ENCODE measurements around the gene UBE2N. TPM values are rescaled to one million over a fixed set of nuclear protein-coding genes. Genes with fewer than 3 reads are reported as not detected.
"Not testable (repeated sequence)": the region's sequence is repeated elsewhere in the genome, so short reads cannot be mapped to it uniquely, and the experiment has no call there.

The UBE2N gene
- total RNA-seq, 8 experiments from 2014 or later: 62.2 to 129 (median 101) TPM

GRCh38 chr12:93440043-93440835, 1.5 kb downstream of the UBE2N start:
- Histone ChIP-seq H3K27ac (no peak overlapping the region), H3K4me1 (replicated peaks in 1 of 2) (peaks cover 11 to 15% of the 10 kb centered on the region in 2 donors), H3K4me3 (peak overlapping the region; percentile 80 to 97 (median 87))
- in situ Hi-C loops (cut with MboI; ENCODE audit: low pct_unique_long_range_greater_than_20kb in 2 of 9, low sequenced_read_pairs in 9 of 9, unreplicated experiment in 9 of 9): no loop called here
- ATAC-seq (replicated peaks in 6 of 8): no peak
- WGBS, 10 experiments: 3 to 71% (median 16%) methylated on average over 1 to 12 of the region's 12 CpGs

- no peak overlapping the region for H3K4me3 ChIP-seq
- in situ Hi-C loops (cut with MboI; ENCODE audit: low pct_unique_long_range_greater_than_20kb in 2 of 9, low sequenced_read_pairs in 9 of 9, unreplicated experiment in 9 of 9): no loop called here
- peaks cover 11 to 14% of the 10 kb centered on the region in 2 donors for H3K4me1 ChIP-seq (replicated peaks in 1 of 2)
- 70 to 100% (median 93%) methylated on average over 1 to 3 of the region's 3 CpGs; no CpG with 5 or more reads in 1 of the 10 experiments for WGBS, 10 experiments
- ATAC-seq (replicated peaks in 6 of 8): no peak
- H3K27ac ChIP-seq: no peak overlapping the region
Measured at GRCh38 chr12:93438266-93439050, 3.3 kb downstream of the UBE2N start.

DNA sequence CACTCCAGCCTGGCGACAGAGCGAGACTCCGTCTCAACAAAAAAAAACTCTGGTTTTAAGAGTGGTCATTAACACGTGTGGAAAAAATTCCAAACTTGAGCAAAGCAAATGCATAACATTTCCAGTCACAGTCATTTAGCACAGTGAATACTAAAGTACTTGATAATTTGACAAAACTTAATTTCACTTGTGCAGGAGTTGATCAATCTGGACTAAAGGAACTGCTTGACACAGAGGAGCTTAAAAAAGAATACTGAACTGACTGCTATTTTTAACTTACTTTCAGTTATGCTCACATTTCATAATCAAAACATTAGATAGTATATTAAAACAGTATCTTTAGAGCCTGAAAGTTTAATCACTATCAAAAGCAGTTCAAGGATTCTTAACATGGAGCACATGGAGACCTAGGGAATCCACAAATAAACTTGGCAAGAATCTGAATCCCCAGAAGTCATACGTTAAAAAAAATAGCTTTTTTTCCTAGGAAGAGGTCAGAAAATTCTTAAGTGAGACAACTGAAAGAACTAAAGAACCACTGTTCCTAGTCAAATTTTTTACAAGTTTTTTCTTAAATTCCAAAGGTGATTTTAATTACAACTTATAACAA, 7.4 kb downstream of the UBE2N start:
- no peak for ATAC-seq (replicated peaks in 6 of 8)
- in situ Hi-C loops (cut with MboI; ENCODE audit: low pct_unique_long_range_greater_than_20kb in 2 of 9, low sequenced_read_pairs in 9 of 9, unreplicated experiment in 9 of 9): no loop called here
- no peak overlapping the region for H3K27ac ChIP-seq
- H3K4me3 ChIP-seq: no peak overlapping the region
- WGBS, 10 experiments: 0 to 100% (median 83%) methylated on average over 1 to 4 of the region's 5 CpGs; no CpG with 5 or more reads in 1 of the 10 experiments
- H3K4me1 ChIP-seq (replicated peaks in 1 of 2): no peaks in the 10 kb centered on the region

- H3K27ac ChIP-seq; H3K4me1 ChIP-seq (replicated peaks in 1 of 2); ATAC-seq (replicated peaks in 6 of 8); in situ Hi-C loops (cut with MboI; ENCODE audit: low pct_unique_long_range_greater_than_20kb in 2 of 9, low sequenced_read_pairs in 9 of 9, unreplicated experiment in 9 of 9); H3K4me3 ChIP-seq: not testable (repeated sequence)
- WGBS, 10 experiments: 87 to 100% (median 100%) methylated on average over 2 to 4 of the region's 6 CpGs; no CpG with 5 or more reads in 1 of the 10 experiments
Measured at GRCh38 chr12:93432031-93432430, 9.7 kb downstream of the UBE2N start.

DNA sequence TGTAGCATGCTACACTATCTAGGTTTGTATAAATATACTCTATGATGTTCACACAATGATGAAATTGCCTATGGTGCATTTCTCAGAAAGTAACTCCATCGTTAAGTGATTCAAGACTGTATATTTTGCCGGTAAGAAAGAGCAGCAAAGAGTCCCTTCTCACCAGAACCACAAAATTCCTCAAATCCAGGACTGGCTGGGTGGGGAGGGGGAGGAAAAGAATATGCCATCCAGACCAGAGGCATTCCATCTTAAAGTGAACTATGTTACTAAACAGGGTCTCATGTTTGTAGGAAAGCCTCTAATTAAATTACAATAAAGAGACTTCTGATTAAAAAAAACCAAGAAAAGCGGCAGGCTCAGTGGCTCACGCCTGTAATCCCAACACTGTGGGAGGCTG, 11.5 kb downstream of the UBE2N start:
- H3K27ac ChIP-seq: no peak overlapping the region
- in situ Hi-C loops (cut with MboI; ENCODE audit: low pct_unique_long_range_greater_than_20kb in 2 of 9, low sequenced_read_pairs in 9 of 9, unreplicated experiment in 9 of 9): no loop called here
- WGBS, 10 experiments: 0 to 100% (median 80%) methylated on average over 1 to 2 of the region's 4 CpGs; no CpG with 5 or more reads in 3 of the 10 experiments
- H3K4me1 ChIP-seq (replicated peaks in 1 of 2): no peaks in the 10 kb centered on the region
- no peak overlapping the region for H3K4me3 ChIP-seq
- ATAC-seq (replicated peaks in 6 of 8): no peak

GRCh38 chr12:93429852-93430251, 11.9 kb downstream of the UBE2N start:
- 50 to 100% (median 100%) methylated on average over 1 of the region's 1 CpG; no CpG with 5 or more reads in 1 of the 10 experiments for WGBS, 10 experiments
- ATAC-seq (replicated peaks in 6 of 8): no peak
- no peaks in the 10 kb centered on the region for H3K4me1 ChIP-seq (replicated peaks in 1 of 2)
- in situ Hi-C loops (cut with MboI; ENCODE audit: low pct_unique_long_range_greater_than_20kb in 2 of 9, low sequenced_read_pairs in 9 of 9, unreplicated experiment in 9 of 9): no loop called here
- H3K4me3 ChIP-seq: no peak overlapping the region
- H3K27ac ChIP-seq: no peak overlapping the region

DNA sequence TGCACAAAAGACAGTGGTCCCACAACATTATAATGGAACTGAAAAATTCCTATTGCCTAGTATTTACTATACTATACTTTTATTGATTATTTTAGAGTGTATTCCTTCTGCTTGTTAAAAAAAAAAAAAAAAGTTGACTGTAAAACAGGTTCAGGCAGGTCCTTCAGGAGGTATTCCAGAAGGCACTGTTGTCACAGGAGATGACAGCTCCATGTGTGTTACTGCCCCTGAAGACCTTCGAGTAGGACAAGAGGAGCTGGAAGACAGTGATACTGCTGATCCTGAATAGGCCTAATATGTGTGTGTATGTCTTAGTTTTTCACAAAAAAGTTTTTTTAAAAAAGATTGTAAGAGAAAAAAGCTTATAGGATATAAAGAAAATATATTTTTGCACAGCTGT, 12.3 kb downstream of the UBE2N start:
- 50 to 100% (median 88%) methylated on average over 1 of the region's 1 CpG; no CpG with 5 or more reads in 5 of the 10 experiments for WGBS, 10 experiments
- in situ Hi-C loops (cut with MboI; ENCODE audit: low pct_unique_long_range_greater_than_20kb in 2 of 9, low sequenced_read_pairs in 9 of 9, unreplicated experiment in 9 of 9): no loop called here

GRCh38 chr12:93427779-93428564, 13.8 kb downstream of the UBE2N start:
- in situ Hi-C loops (cut with MboI; ENCODE audit: low pct_unique_long_range_greater_than_20kb in 2 of 9, low sequenced_read_pairs in 9 of 9, unreplicated experiment in 9 of 9): no loop called here
- Histone ChIP-seq H3K27ac (no peak overlapping the region), H3K4me1 (replicated peaks in 1 of 2) (peaks cover 0 to 10% of the 10 kb centered on the region in 2 donors), H3K4me3 (no peak overlapping the region)
- ATAC-seq (replicated peaks in 6 of 8): no peak
- 51 to 100% (median 98%) methylated on average over 1 to 4 of the region's 5 CpGs for WGBS, 10 experiments

More for the DNA sequence above, 12.3 kb downstream of the UBE2N start:
- no peak for ATAC-seq (replicated peaks in 6 of 8)
- Histone ChIP-seq H3K4me1 (replicated peaks in 1 of 2) (peaks cover 0 to under 1% of the 10 kb centered on the region in 2 donors), H3K4me3 (no peak overlapping the region), H3K27ac (no peak overlapping the region)

- WGBS, 10 experiments: 0 to 89% (median 75%) methylated on average over 1 of the region's 1 CpG; no CpG with 5 or more reads in 2 of the 10 experiments
- in situ Hi-C loops (cut with MboI; ENCODE audit: low pct_unique_long_range_greater_than_20kb in 2 of 9, low sequenced_read_pairs in 9 of 9, unreplicated experiment in 9 of 9): no loop called here
- H3K27ac ChIP-seq: no peak overlapping the region
- H3K4me3 ChIP-seq: no peak overlapping the region
- ATAC-seq (replicated peaks in 6 of 8): no peak
- peaks cover 0 to 10% of the 10 kb centered on the region in 2 donors for H3K4me1 ChIP-seq (replicated peaks in 1 of 2)
Measured at GRCh38 chr12:93426412-93426805, 15.3 kb downstream of the UBE2N start.

DNA sequence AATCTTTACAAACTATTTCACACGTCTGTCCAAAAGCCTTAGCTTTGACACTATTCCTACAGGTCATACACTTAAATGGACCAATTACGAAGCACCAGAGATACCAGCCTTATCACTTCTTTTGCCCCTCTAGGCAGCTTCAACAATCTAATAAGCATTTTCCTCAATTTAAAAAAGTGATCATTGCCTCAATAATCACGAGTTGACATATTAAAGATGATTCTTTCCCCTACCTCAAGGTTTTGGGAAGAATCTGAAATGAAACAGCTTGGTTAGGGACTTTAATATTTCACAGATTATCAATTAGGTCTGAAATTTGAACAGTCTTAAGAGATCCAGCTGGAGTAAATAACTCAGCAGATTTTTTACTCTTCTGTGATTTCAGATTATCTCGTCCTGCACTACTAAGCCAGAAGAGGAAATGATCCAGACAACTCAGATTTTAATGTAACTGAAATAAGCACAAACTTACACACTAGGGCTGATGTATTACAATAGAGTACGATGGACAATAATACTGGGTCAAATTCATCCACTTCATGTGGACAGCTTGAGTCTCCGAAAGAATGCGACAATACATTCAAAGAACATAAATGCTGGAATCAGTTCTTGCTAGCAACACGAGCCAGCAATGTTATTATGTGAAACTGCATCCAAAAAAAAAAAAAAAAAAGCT, 15.9 kb downstream of the UBE2N start:
- ATAC-seq (replicated peaks in 6 of 8): no peak
- WGBS, 10 experiments: 23 to 94% (median 87%) methylated on average over 4 to 8 of the region's 8 CpGs; no CpG with 5 or more reads in 1 of the 10 experiments
- Histone ChIP-seq H3K4me1 (replicated peaks in 1 of 2) (peaks cover 0 to 10% of the 10 kb centered on the region in 2 donors), H3K4me3 (no peak overlapping the region), H3K27ac (no peak overlapping the region)
- in situ Hi-C loops (cut with MboI; ENCODE audit: low pct_unique_long_range_greater_than_20kb in 2 of 9, low sequenced_read_pairs in 9 of 9, unreplicated experiment in 9 of 9): no loop called here

- in situ Hi-C loops (cut with MboI; ENCODE audit: low pct_unique_long_range_greater_than_20kb in 2 of 9, low sequenced_read_pairs in 9 of 9, unreplicated experiment in 9 of 9): loop anchor here in 1 of 9 experiments (25.0 kb wide), 1 partner anchor 435 kb away; no protein-coding TSS in a partner anchor
Measured at GRCh38 chr12:93422050-93422449, 19.7 kb downstream of the UBE2N start.

More at GRCh38 chr12:93422050-93422449, 19.7 kb downstream of the UBE2N start:
- ATAC-seq (replicated peaks in 6 of 8): no peak
- 0 to 100% (median 89%) methylated on average over 1 to 2 of the region's 2 CpGs; no CpG with 5 or more reads in 1 of the 10 experiments for WGBS, 10 experiments
- Histone ChIP-seq H3K27ac (no peak overlapping the region), H3K4me3 (no peak overlapping the region), H3K4me1 (replicated peaks in 1 of 2) (peaks cover 0 to 10% of the 10 kb centered on the region in 2 donors)

Measured in motor neuron (in vitro differentiated cells).